Neural cell (in vitro differentiated cells): Measurements from ENCODE around the gene CD81. TPM values are rescaled to one million over a fixed set of nuclear protein-coding genes. Genes with fewer than 3 reads are reported as not detected.

Experiments used
- H2AFZ ChIP-seq: fragments of 200-600, 300-800 bp; sonication (generic), shearing (Covaris generic); 2 replicates; pipeline ENCODE4 v1.6.0; 2014; ENCODE audit warnings: low read depth, mild to moderate bottlenecking, antibody characterized with exemption, low read length, moderate library complexity
- H3F3A ChIP-seq: fragments of 200-600 bp; shearing (Covaris generic); 2 replicates; pipeline ENCODE4 v1.6.1; 2016; ENCODE audit warnings: mild to moderate bottlenecking, moderate library complexity, mixed read lengths, antibody characterized with exemption, low read length; ENCODE audit not compliant: insufficient read depth, poor library complexity, severe bottlenecking
- H3K27ac ChIP-seq: fragments of 200-600, 300-800 bp; sonication (generic), shearing (Covaris generic); 2 replicates; pipeline ENCODE4 v1.5.1; 2014; ENCODE audit warnings: mild to moderate bottlenecking, low read length, moderate library complexity
- H3K27me3 ChIP-seq: fragments of 300-800, 200-600 bp; sonication (generic), shearing (Covaris generic); 2 replicates; pipeline ENCODE4 v1.6.0; 2014; ENCODE audit warnings: mild to moderate bottlenecking, low read depth, low read length, moderate library complexity; ENCODE audit not compliant: insufficient read depth
- H3K36me3 ChIP-seq: fragments of 300-800, 200-600 bp; sonication (generic), shearing (Covaris generic); 2 replicates; pipeline ENCODE4 v1.5.1; 2014; ENCODE audit warnings: mild to moderate bottlenecking, antibody characterized with exemption, low read length, moderate library complexity; ENCODE audit not compliant: insufficient read depth
- H3K4me2 ChIP-seq: fragments of 300-800, 200-600 bp; sonication (generic), shearing (Covaris generic); 2 replicates; pipeline ENCODE4 v1.6.0; 2014; ENCODE audit warnings: mild to moderate bottlenecking, low read length
- H3K4me3 ChIP-seq: fragments of 300-800, 200-600 bp; sonication (generic), shearing (Covaris generic); 2 replicates; pipeline ENCODE4 v1.5.1; 2014; ENCODE audit warnings: mild to moderate bottlenecking, low read length, moderate library complexity
- H3K79me2 ChIP-seq: fragments of 200-600 bp; shearing (Covaris generic); replicated peaks from 2 replicates; pipeline ENCODE4 v1.6.0; 2014; ENCODE audit warnings: mild to moderate bottlenecking, low read length, moderate library complexity; ENCODE audit not compliant: insufficient read depth
- H3K9ac ChIP-seq: fragments of 300-800, 200-600 bp; sonication (generic), shearing (Covaris generic); 2 replicates; pipeline ENCODE4 v1.6.1; 2016; ENCODE audit warnings: mild to moderate bottlenecking, low read length, mixed read lengths
- H3K9me2 ChIP-seq: fragments of 200-600 bp; shearing (Covaris generic); 2 replicates; pipeline ENCODE4 v1.6.1; 2016; ENCODE audit warnings: mild to moderate bottlenecking, low read length, mixed read lengths; ENCODE audit not compliant: insufficient read depth
- H3K9me3 ChIP-seq: fragments of 200-600, 300-800 bp; sonication (generic), shearing (Covaris generic); 2 replicates; pipeline ENCODE4 v1.6.1; 2016; ENCODE audit warnings: mild to moderate bottlenecking, mixed run types, low read length, moderate library complexity, mixed read lengths
- H4K20me1 ChIP-seq: fragments of 200-600 bp; shearing (Covaris generic); 2 replicates; pipeline ENCODE4 v1.6.1; 2016; ENCODE audit warnings: mild to moderate bottlenecking, mixed run types; ENCODE audit not compliant: insufficient read depth
- CTCF ChIP-seq: fragments of 450-650 bp; IDR thresholded peaks from 2 replicates; pipeline ENCODE4 v1.5.1; 2014; ENCODE audit warnings: antibody characterized with exemption, mild to moderate bottlenecking, moderate library complexity; ENCODE audit not compliant: poor library complexity, severe bottlenecking
- EP300 ChIP-seq: fragments of 450-650 bp; conservative IDR thresholded peaks from 2 replicates; pipeline ENCODE4 v1.6.1; 2014; ENCODE audit warnings: antibody characterized with exemption, mild to moderate bottlenecking, moderate library complexity; ENCODE audit not compliant: poor library complexity, severe bottlenecking
- EZH2 ChIP-seq: fragments of 200-600, 300-800 bp; shearing (Covaris generic), sonication (generic); IDR thresholded peaks from 2 replicates; pipeline ENCODE4 v1.6.1; 2014; ENCODE audit warnings: antibody characterized with exemption, low read length, borderline replicate concordance, mild to moderate bottlenecking; ENCODE audit not compliant: insufficient read depth, poor library complexity, severe bottlenecking
- MXI1 ChIP-seq: fragments of 450-650 bp; conservative IDR thresholded peaks from 2 replicates; pipeline ENCODE4 v1.6.1; 2014; ENCODE audit warnings: antibody characterized with exemption, mild to moderate bottlenecking; ENCODE audit not compliant: poor library complexity, severe bottlenecking
- POLR2AphosphoS5 ChIP-seq: IDR thresholded peaks from 2 replicates; pipeline ENCODE4 v1.6.1; 2012
- RAD21 ChIP-seq: fragments of 450-650 bp; conservative IDR thresholded peaks from 2 replicates; pipeline ENCODE4 v1.6.1; 2014; ENCODE audit warnings: antibody characterized with exemption, mild to moderate bottlenecking, moderate library complexity
- REST ChIP-seq: IDR thresholded peaks from 2 replicates; pipeline ENCODE4 v1.6.1; 2012; ENCODE audit warnings: borderline replicate concordance
- SMC3 ChIP-seq: fragments of 450-650 bp; conservative IDR thresholded peaks from 2 replicates; pipeline ENCODE4 v1.6.1; 2014; ENCODE audit warnings: antibody characterized with exemption, mild to moderate bottlenecking, moderate library complexity; ENCODE audit not compliant: poor library complexity
- TAF1 ChIP-seq: IDR thresholded peaks from 2 replicates; pipeline ENCODE4 v1.6.1; 2012; ENCODE audit warnings: low read depth
- polyA plus RNA-seq: library from polyadenylated mRNA; depleted of rRNA; stranded (reverse); fragments of >200 nt; gene quantifications from 2 replicates; pipeline ENCODE4 v1.2.3, GENCODE V29; 2014

The CD81 gene
- polyA plus RNA-seq, 1 donor from 2014 or later = 97.8 TPM

DNA sequence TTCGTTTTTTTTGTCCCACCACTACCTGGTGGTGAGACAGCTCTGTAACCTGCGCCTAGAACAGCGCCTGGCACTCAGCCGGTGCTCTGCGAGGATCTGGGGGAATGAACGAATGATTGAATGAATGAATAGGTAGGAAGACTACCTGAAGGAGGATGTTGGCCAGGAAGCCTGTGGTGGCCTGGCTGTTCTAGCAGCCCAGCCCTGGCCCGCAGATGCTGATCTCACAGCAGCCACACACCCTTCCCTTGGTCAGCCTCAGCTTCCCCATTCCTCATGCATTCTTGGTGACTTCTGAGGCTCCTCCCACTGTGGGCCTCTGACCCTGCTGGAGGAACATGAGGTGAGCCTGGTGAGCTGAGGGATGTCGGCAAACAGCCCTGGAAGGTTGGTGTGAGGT, 63.5 kb downstream of the CD81 start:
- no peak overlapping the region for H3K4me3 ChIP-seq
- H3K27me3 ChIP-seq = peaks cover 30% of the 10 kb centered on the region
- no peak overlapping the region for H3K27ac ChIP-seq
- TF ChIP-seq POLR2AphosphoS5 = no peak
- TF ChIP-seq MXI1 = no peak
- no peak for TF ChIP-seq EP300
- no peak for TF ChIP-seq SMC3
- TF ChIP-seq TAF1 = no peak
- TF ChIP-seq EZH2 = no peak
- TF ChIP-seq RAD21 = no peak
- TF ChIP-seq REST = no peak
- no peak for TF ChIP-seq CTCF
- no peaks in the 10 kb centered on the region for H4K20me1 ChIP-seq
- no peaks in the 10 kb centered on the region for H3K36me3 ChIP-seq
- no peak overlapping the region for H3K4me2 ChIP-seq
- no peak overlapping the region for H2AFZ ChIP-seq
- no peaks in the 10 kb centered on the region for H3K9me2 ChIP-seq
- H3K79me2 ChIP-seq = no peaks in the 10 kb centered on the region
- H3K9ac ChIP-seq = no peak overlapping the region
- no peaks in the 10 kb centered on the region for H3F3A ChIP-seq
- H3K9me3 ChIP-seq = peaks cover 11% of the 10 kb centered on the region

- Histone ChIP-seq H3K36me3 (no peaks in the 10 kb centered on the region), H2AFZ (no peak overlapping the region), H3K27me3 (peaks cover 35% of the 10 kb centered on the region), H3K4me2 (no peak overlapping the region), H3K9ac (no peak overlapping the region), H3K9me2 (no peaks in the 10 kb centered on the region), H3K9me3 (peaks cover 11% of the 10 kb centered on the region), H3K79me2 (no peaks in the 10 kb centered on the region), H4K20me1 (no peaks in the 10 kb centered on the region), H3K27ac (no peak overlapping the region), H3K4me3 (no peak overlapping the region), H3F3A (no peaks in the 10 kb centered on the region)
- TF ChIP-seq MXI1 (no peak), SMC3 (no peak), EP300 (no peak), TAF1 (no peak), POLR2AphosphoS5 (no peak), CTCF (no peak), REST (no peak), EZH2 (no peak), RAD21 (no peak)
These were observed 64.1 kb downstream of the CD81 start for GRCh38 chr11:2441171-2441570.
